UCSD-AML1 (cell line): ENCODE data around the gene CPLX1.
"Not testable (repeated sequence)": the region's sequence is repeated elsewhere in the genome, so short reads cannot be mapped to it uniquely, and the experiment has no call there.

ENCODE experiments used
- DNase-seq: peaks from one replicate; lab custom pipeline; 2025; ENCODE audit not compliant: unreplicated experiment; lab: John Stamatoyannopoulos, UW

CPLX1 gene

GRCh38 chr4:761739-762138 is 64.2 kb downstream of the CPLX1 start:
- DNase-seq, result no peak

GRCh38 chr4:761086-761485 is 64.8 kb downstream of the CPLX1 start:
- DNase-seq, result no peak

GRCh38 chr4:760616-761015 is 65.3 kb downstream of the CPLX1 start:
- no peak for DNase-seq

DNA sequence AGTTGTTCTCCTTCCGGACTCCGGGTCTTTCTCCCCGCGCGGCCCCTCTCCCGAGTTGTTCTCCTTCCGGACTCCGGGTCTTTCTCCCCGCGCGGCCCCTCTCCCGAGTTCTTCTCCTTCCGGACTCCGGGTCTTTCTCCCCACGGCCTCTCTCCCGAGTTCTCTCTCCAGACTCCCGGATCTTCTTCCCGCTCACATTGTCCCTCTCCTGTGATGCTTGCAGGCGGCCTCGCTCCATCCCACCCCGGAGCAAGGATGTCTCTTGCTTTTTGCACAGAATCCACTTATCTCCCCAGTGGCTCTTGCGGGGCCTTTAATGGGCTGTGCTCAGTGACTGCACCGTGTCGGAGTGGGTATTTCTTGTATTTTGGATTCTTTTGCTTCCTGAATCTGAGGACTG is 66.1 kb downstream of the CPLX1 start:
- DNase-seq, result not testable (repeated sequence)

DNA sequence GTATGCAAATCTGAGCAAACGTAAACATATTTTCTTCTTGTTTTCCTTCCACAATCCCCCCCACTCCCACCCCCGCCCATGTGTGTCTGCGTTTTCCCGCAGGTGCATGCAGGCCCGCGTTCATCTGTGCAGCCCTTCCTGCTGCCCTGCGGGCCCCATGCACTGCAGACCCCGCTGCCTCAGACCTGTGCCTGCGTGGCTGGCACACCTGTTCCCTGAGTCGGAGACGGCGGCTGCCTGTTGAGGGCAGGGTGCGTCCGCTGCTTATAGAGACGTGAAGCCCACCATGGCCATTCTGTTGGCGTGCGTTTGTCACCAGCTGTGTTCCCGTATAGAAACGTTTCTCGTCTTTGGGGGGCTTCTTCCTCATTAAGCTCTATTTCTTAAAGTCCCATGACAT is 68.8 kb downstream of the CPLX1 start:
- DNase-seq, result no peak

- DNase-seq, result no peak
Observed at GRCh38 chr4:754221-755120, 71.5 kb downstream of the CPLX1 start.

- DNase-seq, result not testable (repeated sequence)
Observed at GRCh38 chr4:753186-753585, 72.7 kb downstream of the CPLX1 start.

DNA sequence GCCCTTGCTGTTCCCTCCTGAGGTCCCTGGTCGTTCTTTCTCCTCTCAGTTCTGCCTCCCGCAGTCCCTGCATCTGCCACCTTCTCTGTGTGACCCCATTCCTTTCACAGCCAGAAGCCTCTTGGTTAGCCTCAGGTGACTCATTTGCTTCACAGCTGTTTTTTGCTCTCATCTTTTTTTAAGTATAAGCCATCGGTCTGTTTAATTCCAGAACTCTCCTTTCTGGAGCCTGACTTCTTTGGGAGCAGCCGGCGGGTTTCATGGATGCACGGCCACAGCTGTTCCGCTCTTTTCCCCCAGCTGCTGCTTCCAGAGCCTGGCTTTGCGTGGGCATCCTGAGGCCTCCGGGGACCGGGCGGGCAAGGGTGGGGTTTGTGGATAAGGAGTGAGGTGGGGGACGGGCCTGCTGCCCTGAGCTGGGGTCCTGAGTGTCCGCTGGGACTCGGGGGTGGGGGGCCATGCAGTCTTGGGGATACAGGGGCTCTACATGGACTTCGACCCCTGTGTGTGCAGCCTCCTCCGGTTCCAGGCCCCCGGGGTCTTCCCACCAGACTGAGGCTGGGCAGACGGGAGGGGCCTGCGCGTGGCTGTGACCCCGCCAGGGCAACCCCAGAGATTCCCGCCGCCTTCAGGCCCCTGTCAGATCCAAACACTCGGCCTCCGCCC is 73.6 kb downstream of the CPLX1 start:
- DNase-seq, result no peak

DNA sequence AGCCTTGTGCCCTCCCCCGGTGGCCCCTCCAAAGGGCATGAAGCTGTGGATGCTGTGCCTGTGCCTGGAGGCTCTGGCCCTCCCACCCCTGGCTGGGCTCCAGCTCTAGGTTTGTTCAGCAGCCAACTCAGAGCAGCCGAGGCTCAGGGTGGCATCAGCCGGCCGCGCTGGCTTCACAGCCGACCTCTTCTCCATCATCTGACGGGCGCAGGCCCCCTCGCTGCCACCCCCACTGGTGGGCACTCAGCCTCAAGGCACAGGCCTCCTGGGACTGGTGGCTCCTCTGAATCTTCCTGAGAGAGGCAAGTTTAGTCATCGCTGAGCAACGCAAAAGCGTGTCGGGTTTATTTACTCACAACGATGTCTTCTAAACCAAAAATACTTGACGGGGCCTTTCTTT is 74.3 kb downstream of the CPLX1 start:
- no peak for DNase-seq

DNA sequence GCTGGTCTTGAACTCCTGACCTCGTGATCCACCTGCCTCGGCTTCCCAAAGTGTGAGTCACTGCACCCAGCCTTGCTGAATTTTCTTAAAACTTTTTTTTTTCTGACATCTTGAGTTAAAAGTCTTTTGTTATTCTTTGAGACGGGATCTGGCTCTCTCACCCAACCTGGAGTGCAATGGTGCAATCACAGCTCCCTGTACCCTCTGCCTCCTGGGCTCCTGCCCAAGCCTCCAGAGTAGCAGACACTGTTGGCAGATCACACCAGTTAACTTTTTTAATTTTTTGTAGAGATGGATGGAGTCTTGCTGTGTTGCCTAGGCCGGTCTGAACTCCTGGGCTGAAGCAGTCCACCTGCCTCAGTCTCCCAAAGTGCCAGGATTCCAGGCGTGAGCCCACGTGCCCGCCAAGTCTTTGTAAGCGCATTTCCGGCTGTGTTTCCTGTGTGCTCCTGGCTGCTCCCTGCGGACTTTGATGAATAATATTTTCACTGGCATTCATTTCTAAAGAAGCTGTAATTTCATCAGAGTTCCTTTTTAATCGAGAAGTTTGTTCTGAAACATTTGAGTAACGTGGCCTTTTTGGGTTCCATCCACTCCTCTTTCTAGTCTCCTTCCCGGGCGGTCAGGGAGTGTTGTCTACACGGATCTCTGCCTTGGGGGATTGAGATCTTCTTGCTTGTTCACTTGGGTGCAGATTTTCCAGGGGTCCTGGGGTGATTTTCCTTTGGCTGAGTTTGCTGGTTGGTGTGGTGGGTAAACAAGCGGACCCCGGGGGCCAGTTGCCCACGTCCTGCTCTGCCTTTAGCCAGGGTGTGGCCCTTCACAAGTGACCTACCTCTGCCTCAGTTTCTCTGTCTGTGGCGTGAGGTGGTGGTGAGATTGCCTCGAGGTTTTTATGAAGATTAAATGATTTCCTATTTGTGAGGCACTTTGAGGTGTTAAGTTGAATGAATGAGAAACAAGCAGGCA is 75.9 kb downstream of the CPLX1 start:
- no peak for DNase-seq

- DNase-seq, result no peak
Observed at GRCh38 chr4:748461-748860, 77.5 kb downstream of the CPLX1 start.

- DNase-seq, result no peak
Observed at GRCh38 chr4:747546-748170, 78.3 kb downstream of the CPLX1 start.

GRCh38 chr4:744212-744841 is 81.6 kb downstream of the CPLX1 start:
- no peak for DNase-seq

- DNase-seq, result no peak
Observed at GRCh38 chr4:743463-744211, 82.3 kb downstream of the CPLX1 start.

- DNase-seq, result peak; percentile 61
Observed at GRCh38 chr4:742742-743311, 83.1 kb downstream of the CPLX1 start.

DNA sequence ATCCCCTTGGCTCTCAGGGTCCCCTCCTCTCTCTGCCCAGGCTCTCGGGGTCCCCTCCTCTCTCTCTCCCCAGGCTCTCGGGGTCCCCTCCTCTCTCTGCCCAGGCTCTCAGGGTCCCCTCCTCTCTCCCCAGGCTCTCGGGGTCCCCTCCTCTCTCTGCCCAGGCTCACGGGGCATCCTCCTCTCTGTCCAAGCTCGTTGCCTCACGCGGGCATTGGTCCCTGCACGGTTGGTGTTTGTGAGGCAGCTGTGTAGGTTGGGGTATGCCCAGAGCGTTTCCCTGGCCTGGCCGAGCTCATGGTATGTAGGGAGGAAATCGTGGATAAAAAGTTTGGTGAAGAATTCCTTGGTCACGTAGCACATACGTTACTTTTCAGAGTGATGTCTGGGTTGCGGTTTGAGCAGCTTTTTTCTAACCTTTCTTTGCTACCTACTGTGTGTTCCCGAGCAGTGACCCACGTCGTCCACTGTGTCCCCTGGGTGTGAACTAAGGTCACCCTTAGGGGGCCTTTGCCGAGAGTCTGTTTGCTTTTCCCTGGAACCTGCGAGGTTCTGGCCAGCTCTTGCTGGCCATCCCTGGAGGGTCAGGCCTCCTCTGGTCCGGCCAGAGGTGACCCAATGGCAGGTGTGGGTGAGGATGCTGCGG is 83.7 kb downstream of the CPLX1 start:
- DNase-seq, result no peak

- no peak for DNase-seq
Observed at GRCh38 chr4:740656-741282, 85.2 kb downstream of the CPLX1 start.

- DNase-seq, result no peak
Observed at GRCh38 chr4:740011-740410, 85.9 kb downstream of the CPLX1 start.
